HG02588 (cell line): ENCODE data around the gene LRRC4.
A peak's percentile ranks its signal among the peaks of the same experiment; 100 is the strongest.

Source experiments
- ATAC-seq: cut with Tn5 transposase; IDR thresholded peaks from one replicate; pipeline ENCODE4 v1.9.1; 2021; ENCODE audit warnings: mild to moderate bottlenecking, moderate library complexity; ENCODE audit not compliant: unreplicated experiment

LRRC4 gene

GRCh38 chr7:128060018-128060417 is 28.8 kb upstream of the LRRC4 start:
- no peak for ATAC-seq

GRCh38 chr7:128059143-128059988 is 28.1 kb upstream of the LRRC4 start:
- no peak for ATAC-seq

- no peak for ATAC-seq
Observed at GRCh38 chr7:128057909-128058308, 26.7 kb upstream of the LRRC4 start.

- ATAC-seq: no peak
Observed at GRCh38 chr7:128056901-128057300, 25.7 kb upstream of the LRRC4 start.

GRCh38 chr7:128055637-128056036 is 24.4 kb upstream of the LRRC4 start:
- ATAC-seq: no peak

- no peak for ATAC-seq
Observed at GRCh38 chr7:128054511-128054910, 23.3 kb upstream of the LRRC4 start.

- ATAC-seq: no peak
Observed at GRCh38 chr7:128053991-128054390, 22.8 kb upstream of the LRRC4 start.

GRCh38 chr7:128053023-128053422 is 21.8 kb upstream of the LRRC4 start:
- no peak for ATAC-seq

GRCh38 chr7:128052404-128052803 is 21.2 kb upstream of the LRRC4 start:
- no peak for ATAC-seq

GRCh38 chr7:128045766-128046165 is 14.5 kb upstream of the LRRC4 start:
- no peak for ATAC-seq

- no peak for ATAC-seq
Observed at GRCh38 chr7:128045158-128045557, 13.9 kb upstream of the LRRC4 start.

GRCh38 chr7:128044064-128044463 is 12.8 kb upstream of the LRRC4 start:
- ATAC-seq: no peak

- ATAC-seq: no peak
Observed at GRCh38 chr7:128042012-128042411, 10.8 kb upstream of the LRRC4 start.

GRCh38 chr7:128041203-128041602 is 10.0 kb upstream of the LRRC4 start:
- no peak for ATAC-seq

GRCh38 chr7:128040205-128040604 is 9.0 kb upstream of the LRRC4 start:
- no peak for ATAC-seq

- ATAC-seq: no peak
Observed at GRCh38 chr7:128039544-128039953, 8.3 kb upstream of the LRRC4 start.

- ATAC-seq: no peak
Observed at GRCh38 chr7:128037880-128038619, 6.8 kb upstream of the LRRC4 start.

GRCh38 chr7:128037081-128037480 is 5.8 kb upstream of the LRRC4 start:
- ATAC-seq: no peak

- peak; percentile 57 for ATAC-seq
Observed at GRCh38 chr7:128036226-128036940, 5.1 kb upstream of the LRRC4 start.

GRCh38 chr7:128035712-128036111 is 4.5 kb upstream of the LRRC4 start:
- no peak for ATAC-seq

- ATAC-seq: no peak
Observed at GRCh38 chr7:128034825-128035224, 3.6 kb upstream of the LRRC4 start.

GRCh38 chr7:128033246-128033645 is 2.0 kb upstream of the LRRC4 start:
- ATAC-seq: no peak
